Tibial nerve (tissue), 4 donors: ENCODE data around the gene DNASE1L1. TPM values are rescaled to one million over a fixed set of nuclear protein-coding genes. Genes with fewer than 3 reads are reported as not detected.

ENCODE experiments used
- DNase-seq, 2 donors: peaks; one replicate each; pipeline ENCODE4 v3.0.0-alpha.2; 2019; ENCODE audit warnings: low spot score in 2 of 2
- H3K27ac ChIP-seq, 4 donors: fragments of 200-600 bp; sonication (generic) in 3 of 4; one replicate each; pipeline ENCODE4 v1.5.1; 2017 to 2019; ENCODE audit warnings: mild to moderate bottlenecking in 1 of 4
- H3K27me3 ChIP-seq, 2 donors: fragments of 200-600 bp; sonication (generic) in 1 of 2; one replicate each; pipeline versions ENCODE4 v1.5.1 to v1.6.0; 2017 to 2019
- H3K36me3 ChIP-seq, 3 donors: fragments of 200-600 bp; sonication (generic); one replicate each; pipeline ENCODE4 v1.5.1; 2018 to 2019
- H3K4me1 ChIP-seq, 4 donors: fragments of 200-600 bp; sonication (generic) in 3 of 4; one replicate each; pipeline ENCODE4 v1.5.1; 2017 to 2019
- H3K4me3 ChIP-seq, 4 donors: fragments of 200-600 bp; sonication (generic) in 3 of 4; one replicate each; pipeline ENCODE4 v1.5.1; 2017 to 2019; ENCODE audit warnings: mild to moderate bottlenecking in 1 of 4, moderate library complexity in 1 of 4
- H3K9me3 ChIP-seq, 4 donors: fragments of 200-600 bp; sonication (generic) in 3 of 4; one replicate each; pipeline ENCODE4 v1.5.1; 2017 to 2019
- EP300 ChIP-seq, 2 donors: sonication (generic); formaldehyde crosslinking; IDR thresholded peaks; one replicate each; pipeline ENCODE4 v1.6.1; 2017; ENCODE audit warnings: antibody characterized with exemption in 2 of 2, mild to moderate bottlenecking in 1 of 2
- POLR2A ChIP-seq, 2 donors: fragments of 450-650 bp; IDR thresholded peaks; one replicate each; pipeline ENCODE4 v1.6.1; 2017; ENCODE audit warnings: antibody characterized with exemption in 2 of 2, mild to moderate bottlenecking in 2 of 2, moderate library complexity in 2 of 2
- WGBS, 2 donors: methylation state at CpG; one replicate each; pipeline ENCODE4 v1.1.5; 2018; 5-methylcytosine and 5-hydroxymethylcytosine counted together
- total RNA-seq, 4 donors: library from RNA; depleted of rRNA; stranded (reverse); fragments of >200 nt; gene quantifications; one replicate each; pipeline ENCODE4 v1.1.0, GENCODE V29; 2016
- TF ChIP-seq, protein P1 (sequence below), 5 experiments: fragments of 200-600 bp in 3 of 5; fragments of 450-650 bp in 2 of 5; sonication (generic) in 3 of 5; IDR thresholded peaks; one replicate each; pipeline ENCODE4 v1.5.1; 2016 to 2019; ENCODE audit warnings: antibody characterized with exemption in 5 of 5, mild to moderate bottlenecking in 3 of 5, moderate library complexity in 2 of 5

The DNASE1L1 gene
- total RNA-seq, 4 donors from 2014 or later = 21.4 to 36.0 (median 28.6) TPM

DNA sequence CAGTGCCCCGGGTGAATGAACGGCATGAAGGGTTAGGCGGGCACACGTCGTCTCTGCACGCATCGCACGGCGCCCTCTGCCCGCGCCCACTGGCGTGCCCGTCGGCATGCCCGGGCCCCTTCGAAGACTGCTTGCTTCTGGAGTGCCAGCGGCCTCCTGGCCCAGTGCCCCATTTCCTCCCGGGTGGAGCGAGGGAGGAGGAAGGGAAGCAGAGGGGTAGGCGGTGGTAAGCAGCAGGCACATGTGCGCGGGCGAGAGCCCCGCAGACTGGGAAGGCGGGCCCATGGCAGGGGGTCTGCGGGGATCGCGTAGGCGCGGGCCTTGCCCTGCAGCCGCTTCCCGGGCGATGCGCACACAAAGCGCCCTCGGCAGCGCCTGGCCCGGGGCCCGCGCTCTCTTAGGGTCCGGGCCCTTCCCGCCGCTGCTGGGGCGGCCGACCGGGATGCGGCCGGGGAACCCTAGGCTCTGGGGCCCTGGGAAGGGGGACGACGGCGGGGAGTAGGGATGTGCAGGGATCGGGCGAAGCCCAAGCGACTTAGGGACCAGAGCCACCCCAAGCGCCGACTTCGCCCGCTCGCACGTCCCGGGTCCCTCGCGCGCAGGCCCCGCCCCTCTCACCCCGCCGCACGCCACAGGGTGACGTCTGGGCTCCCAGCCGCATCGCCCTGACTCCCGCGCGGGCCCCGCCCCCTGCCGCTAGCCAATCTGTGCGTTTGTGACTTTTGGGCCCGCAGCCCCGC, 30.8 kb downstream of the DNASE1L1 start:
- Histone ChIP-seq H3K4me3 (peak overlapping the region; percentile 20 to 60 (median 49)), H3K27ac (peak overlapping the region; percentile 95 to 98 (median 98)), H3K36me3 (no peaks in the 10 kb centered on the region), H3K27me3 (no peaks in the 10 kb centered on the region), H3K4me1 (peaks cover 0 to 35% (median 0%) of the 10 kb centered on the region in 4 donors), H3K9me3 (no peaks in the 10 kb centered on the region)
- TF ChIP-seq EP300 (IDR thresholded peaks at IDR 0.05) = peak in 1 of 2 donors; percentile 91
- TF ChIP-seq, protein P1, sequence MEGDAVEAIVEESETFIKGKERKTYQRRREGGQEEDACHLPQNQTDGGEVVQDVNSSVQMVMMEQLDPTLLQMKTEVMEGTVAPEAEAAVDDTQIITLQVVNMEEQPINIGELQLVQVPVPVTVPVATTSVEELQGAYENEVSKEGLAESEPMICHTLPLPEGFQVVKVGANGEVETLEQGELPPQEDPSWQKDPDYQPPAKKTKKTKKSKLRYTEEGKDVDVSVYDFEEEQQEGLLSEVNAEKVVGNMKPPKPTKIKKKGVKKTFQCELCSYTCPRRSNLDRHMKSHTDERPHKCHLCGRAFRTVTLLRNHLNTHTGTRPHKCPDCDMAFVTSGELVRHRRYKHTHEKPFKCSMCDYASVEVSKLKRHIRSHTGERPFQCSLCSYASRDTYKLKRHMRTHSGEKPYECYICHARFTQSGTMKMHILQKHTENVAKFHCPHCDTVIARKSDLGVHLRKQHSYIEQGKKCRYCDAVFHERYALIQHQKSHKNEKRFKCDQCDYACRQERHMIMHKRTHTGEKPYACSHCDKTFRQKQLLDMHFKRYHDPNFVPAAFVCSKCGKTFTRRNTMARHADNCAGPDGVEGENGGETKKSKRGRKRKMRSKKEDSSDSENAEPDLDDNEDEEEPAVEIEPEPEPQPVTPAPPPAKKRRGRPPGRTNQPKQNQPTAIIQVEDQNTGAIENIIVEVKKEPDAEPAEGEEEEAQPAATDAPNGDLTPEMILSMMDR (IDR thresholded peaks at IDR 0.05) = no peak
- peak; percentile 86 to 96 for TF ChIP-seq POLR2A (IDR thresholded peaks at IDR 0.05)
- no peak for DNase-seq
- 0 to 46% methylated on average over 31 to 68 of the region's 79 CpGs for WGBS, 2 donors

GRCh38 chrX:154376774-154377173, 32.3 kb downstream of the DNASE1L1 start:
- no peak for DNase-seq
- WGBS, 2 donors = 74 to 86% methylated on average over 3 of the region's 3 CpGs
- Histone ChIP-seq H3K4me1 (peaks cover 0 to 50% (median 6%) of the 10 kb centered on the region in 4 donors), H3K9me3 (no peaks in the 10 kb centered on the region), H3K36me3 (no peaks in the 10 kb centered on the region), H3K4me3 (no peak overlapping the region), H3K27ac (peak overlapping the region; percentile 26 to 98 (median 98)), H3K27me3 (no peaks in the 10 kb centered on the region)
- TF ChIP-seq POLR2A (IDR thresholded peaks at IDR 0.05) (no peak), EP300 (IDR thresholded peaks at IDR 0.05) (no peak)
- TF ChIP-seq, protein P1 (IDR thresholded peaks at IDR 0.05) = no peak

GRCh38 chrX:154375156-154375504, 33.9 kb downstream of the DNASE1L1 start:
- no peak for DNase-seq
- H3K4me3 ChIP-seq = peak overlapping the region in 2 of 4 donors; percentile 17 to 83
- WGBS, 2 donors = 75 to 80% methylated on average over 10 of the region's 10 CpGs
- peaks cover 0 to 37% (median 6%) of the 10 kb centered on the region in 4 donors for H3K4me1 ChIP-seq
- no peaks in the 10 kb centered on the region for H3K27me3 ChIP-seq
- H3K27ac ChIP-seq = peak overlapping the region; percentile 32 to 97 (median 78)
- H3K9me3 ChIP-seq = no peaks in the 10 kb centered on the region
- TF ChIP-seq POLR2A (IDR thresholded peaks at IDR 0.05) (no peak), EP300 (IDR thresholded peaks at IDR 0.05) (no peak)
- TF ChIP-seq, protein P1 (IDR thresholded peaks at IDR 0.05) = no peak
- H3K36me3 ChIP-seq = no peaks in the 10 kb centered on the region

DNA sequence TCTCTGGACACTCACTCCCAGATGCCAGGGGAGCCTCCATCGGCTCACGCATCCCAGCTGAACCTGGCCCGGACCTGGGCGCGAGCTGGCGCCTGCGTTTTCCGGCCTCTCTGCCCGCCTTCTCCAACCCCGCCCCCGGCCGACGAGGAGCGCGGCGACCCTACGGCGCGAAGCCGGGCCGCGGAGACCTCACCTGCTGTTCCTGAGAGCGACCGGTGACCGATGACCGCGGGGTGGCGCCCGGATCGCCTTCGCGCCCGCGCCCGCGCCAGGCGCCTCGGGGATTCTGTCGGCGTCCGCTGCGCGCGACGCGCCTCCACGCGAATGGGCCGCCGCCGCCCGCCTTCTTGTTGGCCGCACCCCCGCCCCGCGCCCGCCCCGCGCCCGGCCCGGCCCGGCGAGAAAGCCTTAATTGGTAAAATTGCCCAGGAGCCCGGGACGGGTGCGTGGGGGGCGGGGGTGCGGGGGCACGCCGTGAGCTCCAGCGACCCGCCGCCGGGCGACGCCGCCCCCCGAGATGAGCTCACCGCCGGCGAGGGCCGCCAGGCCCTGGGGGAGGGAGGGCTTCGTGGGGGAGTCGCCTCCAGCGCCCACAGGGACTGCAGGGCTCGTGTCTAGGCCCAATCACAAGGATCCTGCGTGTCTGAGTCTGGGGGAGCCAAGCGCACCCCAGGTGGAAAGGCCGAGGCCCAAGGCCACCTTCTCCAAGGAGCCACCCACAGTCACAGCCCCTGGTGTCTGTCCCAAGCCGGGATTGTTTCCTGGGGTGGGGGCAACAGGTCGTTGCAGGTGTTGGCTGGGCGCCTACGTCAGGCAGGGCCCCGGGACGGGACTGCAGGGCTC, 34.5 kb downstream of the DNASE1L1 start, which contains the start of gene FLNA:
Gene FLNA, minus strand, starts transcription at position 322 of the 843 bp plus-strand sequence. CDS start 3,389 bp downstream, outside the sequence.
- Histone ChIP-seq H3K27me3 (no peaks in the 10 kb centered on the region), H3K9me3 (no peaks in the 10 kb centered on the region), H3K27ac (peak within 1 kb of the TSS; percentile 32 to 97 (median 78)), H3K4me3 (peak within 1 kb of the TSS; percentile 17 to 83 (median 26)), H3K4me1 (peaks cover 0 to 34% (median 6%) of the 10 kb centered on the region in 4 donors), H3K36me3 (no peaks in the 10 kb centered on the region)
- DNase-seq = no peak
- 53 to 61% methylated on average over 5 to 57 of the region's 95 CpGs for WGBS, 2 donors
- TF ChIP-seq POLR2A (IDR thresholded peaks at IDR 0.05) (peak in 1 of 2 donors; percentile 31), EP300 (IDR thresholded peaks at IDR 0.05) (peak in 1 of 2 donors; percentile 9)
- TF ChIP-seq, protein P1 (IDR thresholded peaks at IDR 0.05) = peak in 2 of 5 experiments; percentile 8 to 34
